GM10248 (cell line): ENCODE data around the gene C14orf39.

Source experiments
- CTCF ChIA-PET: fragments of 300-600 bp; sonication (Branson Sonifier 250); formaldehyde crosslinking; extraction: SDS; loops from one replicate; lab custom pipeline; 2021; ENCODE audit warnings: antibody characterized with exemption; lab: Yijun Ruan, JAX
- POLR2A ChIA-PET: fragments of 350-650 bp; sonication (Branson Sonifier 250); formaldehyde crosslinking; extraction: SDS; loops from one replicate; lab custom pipeline; 2020; ENCODE audit warnings: antibody characterized with exemption; lab: Yijun Ruan, JAX
- DNase-seq: peaks from one replicate; pipeline ENCODE4 v3.0.0; 2012; ENCODE audit errors: extremely low spot score
- TF ChIP-seq, protein P1 (sequence below): IDR thresholded peaks from 2 replicates; pipeline ENCODE4 v1.5.1; 2012; ENCODE audit warnings: mild to moderate bottlenecking, low read depth; ENCODE audit errors: extremely low read depth, missing control alignments, control extremely low read depth

C14orf39 gene, protein sequence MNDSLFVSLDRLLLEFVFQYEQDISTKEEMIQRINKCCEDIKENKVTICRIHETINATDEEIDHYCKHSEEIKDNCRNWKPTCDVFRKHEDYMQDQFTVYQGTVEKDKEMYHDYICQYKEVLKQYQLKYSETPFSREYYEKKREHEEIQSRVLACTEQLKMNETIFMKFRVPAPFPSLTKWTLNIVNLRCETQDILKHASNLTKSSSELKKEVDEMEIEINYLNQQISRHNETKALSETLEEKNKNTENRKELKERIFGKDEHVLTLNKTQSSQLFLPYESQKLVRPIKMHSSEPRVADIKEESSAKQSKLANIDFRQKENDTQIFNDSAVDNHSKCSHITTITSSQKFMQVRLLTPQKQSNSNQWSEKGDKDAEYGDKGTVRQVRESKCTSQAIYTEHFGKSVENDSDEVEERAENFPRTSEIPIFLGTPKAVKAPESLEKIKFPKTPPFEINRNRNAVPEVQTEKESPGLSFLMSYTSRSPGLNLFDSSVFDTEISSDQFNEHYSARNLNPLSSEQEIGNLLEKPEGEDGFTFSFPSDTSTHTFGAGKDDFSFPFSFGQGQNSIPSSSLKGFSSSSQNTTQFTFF

DNA sequence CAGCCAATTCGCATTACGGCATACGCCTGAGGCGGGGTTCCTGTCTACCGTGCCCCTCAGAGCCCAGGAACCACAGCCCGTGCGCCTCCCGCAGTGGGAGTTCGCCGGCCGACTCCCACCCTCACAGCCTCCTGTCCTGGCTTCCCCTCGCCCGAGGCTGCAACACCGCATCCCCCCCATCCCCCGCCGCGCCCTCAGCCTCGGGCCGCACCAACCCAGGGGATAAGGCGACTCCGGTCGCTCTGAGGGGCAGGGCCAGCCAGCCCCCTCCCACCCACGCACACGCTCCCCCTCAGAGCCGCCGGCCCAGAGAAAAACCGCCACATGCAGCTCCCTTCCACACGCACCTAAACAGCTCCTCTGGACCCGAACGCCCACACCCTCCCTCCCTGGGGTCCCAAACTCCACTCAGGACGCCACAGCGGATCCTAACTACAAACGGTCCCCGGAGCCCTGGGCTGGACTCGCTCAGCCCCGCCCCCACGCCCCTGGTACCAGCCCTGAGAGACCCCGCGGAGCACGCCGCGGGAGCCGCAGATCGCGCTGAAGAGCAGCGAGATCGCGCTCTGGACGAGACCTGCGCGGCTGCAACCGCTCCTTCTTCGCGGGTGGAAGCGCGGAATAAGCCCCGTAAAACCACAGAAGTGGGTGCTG, at the start of gene C14orf39:
Gene C14orf39, minus strand, starts transcription at position 466 of the 654 bp plus-strand sequence. CDS start 985 bp downstream, outside the sequence.
- ChIA-PET POLR2A (no interaction called here), CTCF (no interaction called here)
- peak; percentile 15 for DNase-seq
- TF ChIP-seq, protein P1, sequence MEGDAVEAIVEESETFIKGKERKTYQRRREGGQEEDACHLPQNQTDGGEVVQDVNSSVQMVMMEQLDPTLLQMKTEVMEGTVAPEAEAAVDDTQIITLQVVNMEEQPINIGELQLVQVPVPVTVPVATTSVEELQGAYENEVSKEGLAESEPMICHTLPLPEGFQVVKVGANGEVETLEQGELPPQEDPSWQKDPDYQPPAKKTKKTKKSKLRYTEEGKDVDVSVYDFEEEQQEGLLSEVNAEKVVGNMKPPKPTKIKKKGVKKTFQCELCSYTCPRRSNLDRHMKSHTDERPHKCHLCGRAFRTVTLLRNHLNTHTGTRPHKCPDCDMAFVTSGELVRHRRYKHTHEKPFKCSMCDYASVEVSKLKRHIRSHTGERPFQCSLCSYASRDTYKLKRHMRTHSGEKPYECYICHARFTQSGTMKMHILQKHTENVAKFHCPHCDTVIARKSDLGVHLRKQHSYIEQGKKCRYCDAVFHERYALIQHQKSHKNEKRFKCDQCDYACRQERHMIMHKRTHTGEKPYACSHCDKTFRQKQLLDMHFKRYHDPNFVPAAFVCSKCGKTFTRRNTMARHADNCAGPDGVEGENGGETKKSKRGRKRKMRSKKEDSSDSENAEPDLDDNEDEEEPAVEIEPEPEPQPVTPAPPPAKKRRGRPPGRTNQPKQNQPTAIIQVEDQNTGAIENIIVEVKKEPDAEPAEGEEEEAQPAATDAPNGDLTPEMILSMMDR: no peak

DNA sequence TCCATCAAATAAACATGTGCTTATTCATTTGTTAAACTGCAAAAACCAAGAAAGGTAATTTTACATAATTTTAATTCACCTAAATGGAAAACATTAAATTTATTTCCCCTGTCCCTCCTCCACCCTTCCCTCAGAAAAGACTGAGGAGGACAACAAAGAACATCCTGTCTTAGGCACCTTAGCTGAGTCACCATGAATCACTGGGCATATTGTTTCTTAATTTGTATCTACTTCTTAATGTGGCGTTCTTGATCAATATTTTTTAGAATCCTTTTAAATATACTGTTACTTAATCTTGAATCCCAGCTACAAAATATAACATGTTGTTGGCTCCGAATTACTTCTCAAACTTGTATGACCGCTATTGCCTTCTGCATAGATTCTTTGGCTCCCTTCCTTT, 46.6 kb upstream of the C14orf39 start:
- TF ChIP-seq, protein P1: no peak
- ChIA-PET CTCF (no interaction called here), POLR2A (no interaction called here)
- no peak for DNase-seq

DNA sequence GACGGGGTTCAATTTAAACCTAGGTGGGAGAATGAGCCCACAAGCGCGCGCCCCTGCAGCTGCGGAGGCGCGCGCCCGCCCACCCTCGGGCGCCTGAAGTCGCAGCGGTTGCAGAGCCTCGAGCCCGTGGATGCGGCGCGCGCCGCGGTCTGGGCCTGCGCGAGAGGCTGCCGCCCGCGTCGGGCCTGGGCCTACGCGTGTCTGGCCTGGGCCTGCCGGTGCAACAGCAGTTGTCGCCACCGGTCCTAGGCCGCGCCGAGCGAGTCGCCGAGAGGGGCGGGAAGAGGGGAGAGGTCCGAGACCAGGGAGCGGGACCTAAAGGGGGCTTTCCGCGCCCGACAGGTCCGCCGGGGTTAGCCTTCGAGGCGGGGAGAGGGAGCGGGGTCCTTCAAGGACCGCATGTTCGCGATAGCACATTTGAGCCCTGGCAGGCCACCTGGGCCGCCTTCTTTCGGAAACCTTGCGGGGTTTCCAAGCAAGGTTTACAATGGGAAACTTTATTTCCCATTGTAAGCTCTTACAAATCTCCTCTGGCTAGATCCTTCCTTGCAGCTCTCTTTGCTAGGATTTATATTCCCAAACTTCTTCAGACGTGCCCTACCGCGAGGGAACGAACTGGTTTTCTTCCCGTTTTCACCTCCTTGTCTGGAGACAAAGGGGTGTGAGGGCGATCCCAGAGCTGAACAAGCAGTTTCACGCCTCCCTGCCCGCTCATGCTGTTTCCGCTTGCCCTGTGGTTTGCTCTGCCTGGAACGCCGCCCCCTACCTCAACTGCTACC, 29.8 kb upstream of the C14orf39 start:
- ChIA-PET POLR2A (no interaction called here), CTCF (interaction anchor here (1.0 to 1.2 kb wide), 2 partner anchors 12 to 166 kb away, joined by 3 to 4 read pairs; no protein-coding TSS in a partner anchor)
- TF ChIP-seq, protein P1: no peak
- DNase-seq: peak; percentile 13

DNA sequence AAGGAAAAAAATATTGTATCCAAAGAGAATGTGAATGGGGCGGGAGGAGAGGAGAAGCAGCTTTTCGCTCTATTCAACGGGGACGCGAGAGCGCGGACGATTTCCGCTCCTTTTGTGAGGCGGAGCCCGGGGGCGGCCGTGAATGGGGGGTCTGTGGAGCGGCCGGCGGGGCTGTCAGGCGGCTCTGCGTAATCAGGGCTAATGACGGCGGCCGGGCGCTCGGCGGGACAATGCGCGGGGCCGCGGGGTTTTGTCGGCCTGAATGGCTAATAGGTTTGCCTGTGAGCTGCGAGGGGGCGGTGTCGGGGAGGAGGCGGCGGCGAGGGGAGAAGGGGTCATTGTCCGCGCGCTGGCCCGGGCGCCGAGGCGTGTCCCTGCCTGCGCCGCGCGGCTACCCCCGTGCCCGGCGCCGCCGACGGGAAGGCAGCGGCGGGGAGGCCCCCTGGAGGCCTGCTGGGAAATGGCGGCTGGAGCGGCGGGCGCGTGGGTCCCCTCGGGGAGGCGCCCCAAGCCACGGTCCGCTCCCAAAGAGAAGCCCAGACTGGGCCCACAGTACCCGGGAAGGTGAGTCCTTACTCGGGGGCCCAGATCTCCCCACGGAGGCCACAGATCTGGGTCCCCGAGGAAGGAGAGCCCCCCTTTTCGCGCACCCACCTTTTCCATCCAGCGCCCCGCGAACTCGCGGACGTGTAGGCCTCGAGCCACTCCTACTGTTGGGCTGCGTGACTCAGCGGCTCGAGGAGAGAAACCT, 29.1 kb upstream of the C14orf39 start:
- ChIA-PET POLR2A (no interaction called here), CTCF (interaction anchor here (0.7 to 1.6 kb wide), 6 partner anchors 10 to 185 kb away, joined by 3 to 6 read pairs (median 4); no protein-coding TSS in a partner anchor)
- DNase-seq: peak; percentile 56
- TF ChIP-seq, protein P1: peak; percentile 41

DNA sequence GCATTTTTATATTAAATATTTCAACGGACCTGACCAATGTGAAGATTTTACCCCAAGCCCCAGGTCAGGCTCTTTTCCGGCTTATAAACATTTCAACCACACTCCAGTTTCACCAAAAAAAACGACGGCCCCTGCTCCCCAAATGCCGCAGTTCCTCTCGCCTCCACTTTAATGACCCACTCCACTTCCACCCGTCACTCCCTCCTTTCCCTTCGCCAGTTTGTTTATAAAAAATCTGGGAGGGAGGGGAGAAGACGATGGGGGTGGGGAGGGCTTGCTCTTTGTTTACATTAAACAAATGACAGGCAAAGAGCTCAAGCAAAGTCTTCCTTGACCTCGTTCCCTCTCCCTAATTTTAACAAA, 28.5 kb upstream of the C14orf39 start:
- ChIA-PET CTCF (interaction anchor here (0.7 to 1.6 kb wide), 6 partner anchors 10 to 184 kb away, joined by 3 to 6 read pairs (median 4); no protein-coding TSS in a partner anchor), POLR2A (no interaction called here)
- TF ChIP-seq, protein P1: no peak
- no peak for DNase-seq
